Neural progenitor cell (in vitro differentiated cells): ENCODE data around the gene TMEM175.

Experiments
- EZH2 ChIP-seq: fragments of 200-600 bp; sonication (generic); IDR thresholded peaks from 2 replicates; pipeline ENCODE4 v1.6.1; 2017; ENCODE audit warnings: antibody characterized with exemption, mild to moderate bottlenecking, moderate library complexity
- TF ChIP-seq, protein P1 (sequence below): fragments of 200-600 bp; sonication (generic); IDR thresholded peaks from 2 replicates; pipeline ENCODE4 v1.5.1; 2017; ENCODE audit warnings: antibody characterized with exemption, mild to moderate bottlenecking

GRCh38 chr4:951186-951585, 18.9 kb downstream of the TMEM175 start:
- no peak for TF ChIP-seq EZH2
- TF ChIP-seq, protein P1, sequence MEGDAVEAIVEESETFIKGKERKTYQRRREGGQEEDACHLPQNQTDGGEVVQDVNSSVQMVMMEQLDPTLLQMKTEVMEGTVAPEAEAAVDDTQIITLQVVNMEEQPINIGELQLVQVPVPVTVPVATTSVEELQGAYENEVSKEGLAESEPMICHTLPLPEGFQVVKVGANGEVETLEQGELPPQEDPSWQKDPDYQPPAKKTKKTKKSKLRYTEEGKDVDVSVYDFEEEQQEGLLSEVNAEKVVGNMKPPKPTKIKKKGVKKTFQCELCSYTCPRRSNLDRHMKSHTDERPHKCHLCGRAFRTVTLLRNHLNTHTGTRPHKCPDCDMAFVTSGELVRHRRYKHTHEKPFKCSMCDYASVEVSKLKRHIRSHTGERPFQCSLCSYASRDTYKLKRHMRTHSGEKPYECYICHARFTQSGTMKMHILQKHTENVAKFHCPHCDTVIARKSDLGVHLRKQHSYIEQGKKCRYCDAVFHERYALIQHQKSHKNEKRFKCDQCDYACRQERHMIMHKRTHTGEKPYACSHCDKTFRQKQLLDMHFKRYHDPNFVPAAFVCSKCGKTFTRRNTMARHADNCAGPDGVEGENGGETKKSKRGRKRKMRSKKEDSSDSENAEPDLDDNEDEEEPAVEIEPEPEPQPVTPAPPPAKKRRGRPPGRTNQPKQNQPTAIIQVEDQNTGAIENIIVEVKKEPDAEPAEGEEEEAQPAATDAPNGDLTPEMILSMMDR, result no peak
